A673 (cell line): ENCODE measurements around the gene MTMR3. TPM values are rescaled to one million over a fixed set of nuclear protein-coding genes. Genes with fewer than 3 reads are reported as not detected.
"Not testable (repeated sequence)": the region's sequence is repeated elsewhere in the genome, so short reads cannot be mapped to it uniquely, and the experiment has no call there.

ENCODE experiments used
- BruUV-seq: library from RNA; stranded (reverse); fragments of 400-500 nt; replicated peaks from 2 replicates; lab custom pipeline; 2021; lab: Mats Ljungman, UMichigan
- CTCF ChIA-PET: fragments of 300-600 bp; sonication (Branson Sonifier 250); formaldehyde crosslinking; loops from one replicate; lab custom pipeline; 2022; ENCODE audit warnings: antibody characterized with exemption; lab: Charles Lee
- POLR2A ChIA-PET: fragments of 300-600 bp; sonication (Branson Sonifier 250); formaldehyde crosslinking; loops from one replicate; lab custom pipeline; 2022; ENCODE audit warnings: antibody characterized with exemption; ENCODE audit not compliant: low non-redundant PET; lab: Charles Lee
- DNase-seq: peaks from one replicate; pipeline ENCODE4 v3.0.0-alpha.2; 2015; ENCODE audit warnings: low spot score
- H3K27ac ChIP-seq: fragments of 200-600 bp; sonication (generic); 2 replicates; pipeline ENCODE4 v1.5.1; 2016; ENCODE audit warnings: mixed run types, low read depth, mild to moderate bottlenecking, mixed read lengths, antibody characterized with exemption, low read length; ENCODE audit not compliant: poor library complexity, severe bottlenecking
- H3K27me3 ChIP-seq: fragments of 200-600 bp; sonication (generic); replicated peaks from 2 replicates; pipeline ENCODE4 v1.6.1; 2017; ENCODE audit warnings: mixed run types, low read depth, mild to moderate bottlenecking, mixed read lengths, antibody characterized with exemption, low read length; ENCODE audit not compliant: insufficient read depth, poor library complexity
- H3K36me3 ChIP-seq: fragments of 200-600 bp; sonication (generic); 2 replicates; pipeline ENCODE4 v1.6.1; 2016; ENCODE audit warnings: mixed run types, mild to moderate bottlenecking, mixed read lengths, antibody characterized with exemption, low read length; ENCODE audit not compliant: insufficient read depth, poor library complexity, severe bottlenecking
- H3K4me1 ChIP-seq: fragments of 200-600 bp; sonication (generic); 2 replicates; pipeline ENCODE4 v1.6.1; 2017; ENCODE audit warnings: mixed run types, mild to moderate bottlenecking, mixed read lengths, antibody characterized with exemption, low read length; ENCODE audit not compliant: insufficient read depth, poor library complexity, severe bottlenecking
- H3K4me3 ChIP-seq: fragments of 200-600 bp; sonication (generic); 2 replicates; pipeline ENCODE4 v1.5.1; 2016; ENCODE audit warnings: low read depth, mixed run types, mild to moderate bottlenecking, mixed read lengths, low read length; ENCODE audit not compliant: poor library complexity, severe bottlenecking
- H3K9me3 ChIP-seq: fragments of 200-600 bp; sonication (generic); 2 replicates; pipeline ENCODE4 v1.6.1; 2016; ENCODE audit warnings: mixed run types, low read depth, mild to moderate bottlenecking, mixed read lengths, antibody characterized with exemption, low read length; ENCODE audit not compliant: poor library complexity, severe bottlenecking
- EZH2 ChIP-seq: fragments of 200-600 bp; sonication (generic); IDR thresholded peaks from 2 replicates; pipeline ENCODE4 v1.6.1; 2017; ENCODE audit warnings: borderline replicate concordance, low read depth, mild to moderate bottlenecking, mixed read lengths, antibody characterized with exemption, low read length; ENCODE audit not compliant: poor library complexity, severe bottlenecking
- intact Hi-C: fragments of 100-400 bp; cut with micrococcal nuclease; formaldehyde crosslinking; loops from one replicate; pipeline ENCODE4 v1.10.0; 2022; ENCODE audit not compliant: unreplicated experiment
- total RNA-seq: library from RNA; stranded (reverse); gene quantifications from 2 replicates; pipeline ENCODE4 v1.2.3, GENCODE V29; 2021
- TF ChIP-seq, protein P1 (sequence below): fragments of 300-800, 200-600 bp; sonication (generic); conservative IDR thresholded peaks from 2 replicates; pipeline ENCODE4 v1.5.1; 2017; ENCODE audit warnings: low read depth, mild to moderate bottlenecking, antibody characterized with exemption, low read length, moderate library complexity, mixed read lengths

Gene MTMR3
- total RNA-seq, 1 experiment from 2014 or later = 25.0 TPM

DNA sequence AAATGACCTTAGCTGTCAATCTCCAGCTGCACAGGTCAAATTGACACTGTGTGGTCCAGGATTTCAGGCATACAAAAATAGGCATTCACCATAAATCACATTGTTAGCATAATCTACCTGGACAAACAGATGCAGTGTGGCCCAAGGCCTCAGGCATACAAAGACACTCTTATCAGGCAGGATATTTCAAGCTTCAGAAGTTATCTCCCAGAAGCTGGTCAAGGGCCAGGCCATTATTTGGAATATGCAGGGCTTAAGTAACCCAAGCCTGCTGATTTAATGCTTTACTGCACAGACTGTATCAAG lies 171.7 kb downstream of the MTMR3 start:
- intact Hi-C loops = no loop called here
- no peak overlapping the region for H3K27ac ChIP-seq
- no peak overlapping the region for H3K4me3 ChIP-seq
- no peaks in the 10 kb centered on the region for H3K27me3 ChIP-seq
- H3K9me3 ChIP-seq = no peaks in the 10 kb centered on the region
- CTCF ChIA-PET = no interaction called here
- BruUV-seq = no TSS peak
- H3K36me3 ChIP-seq = no peaks in the 10 kb centered on the region
- DNase-seq = no peak
- TF ChIP-seq EZH2 = no peak
- TF ChIP-seq, protein P1, sequence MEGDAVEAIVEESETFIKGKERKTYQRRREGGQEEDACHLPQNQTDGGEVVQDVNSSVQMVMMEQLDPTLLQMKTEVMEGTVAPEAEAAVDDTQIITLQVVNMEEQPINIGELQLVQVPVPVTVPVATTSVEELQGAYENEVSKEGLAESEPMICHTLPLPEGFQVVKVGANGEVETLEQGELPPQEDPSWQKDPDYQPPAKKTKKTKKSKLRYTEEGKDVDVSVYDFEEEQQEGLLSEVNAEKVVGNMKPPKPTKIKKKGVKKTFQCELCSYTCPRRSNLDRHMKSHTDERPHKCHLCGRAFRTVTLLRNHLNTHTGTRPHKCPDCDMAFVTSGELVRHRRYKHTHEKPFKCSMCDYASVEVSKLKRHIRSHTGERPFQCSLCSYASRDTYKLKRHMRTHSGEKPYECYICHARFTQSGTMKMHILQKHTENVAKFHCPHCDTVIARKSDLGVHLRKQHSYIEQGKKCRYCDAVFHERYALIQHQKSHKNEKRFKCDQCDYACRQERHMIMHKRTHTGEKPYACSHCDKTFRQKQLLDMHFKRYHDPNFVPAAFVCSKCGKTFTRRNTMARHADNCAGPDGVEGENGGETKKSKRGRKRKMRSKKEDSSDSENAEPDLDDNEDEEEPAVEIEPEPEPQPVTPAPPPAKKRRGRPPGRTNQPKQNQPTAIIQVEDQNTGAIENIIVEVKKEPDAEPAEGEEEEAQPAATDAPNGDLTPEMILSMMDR = no peak
- POLR2A ChIA-PET = no interaction called here
- no peaks in the 10 kb centered on the region for H3K4me1 ChIP-seq

- Histone ChIP-seq H3K4me3 (no peak overlapping the region), H3K9me3 (no peaks in the 10 kb centered on the region), H3K27ac (no peak overlapping the region), H3K4me1 (no peaks in the 10 kb centered on the region), H3K27me3 (no peaks in the 10 kb centered on the region), H3K36me3 (no peaks in the 10 kb centered on the region)
- DNase-seq = no peak
- intact Hi-C loops = no loop called here
- BruUV-seq = no TSS peak
- ChIA-PET POLR2A (no interaction called here), CTCF (interaction anchor here (0.6 kb wide), 1 partner anchor 231 kb away, joined by 6 read pairs; no protein-coding TSS in a partner anchor)
- no peak for TF ChIP-seq EZH2
- TF ChIP-seq, protein P1 = no peak
These were observed 173.0 kb downstream of the MTMR3 start for GRCh38 chr22:30056015-30056414.

GRCh38 chr22:30057375-30057774 lies 174.4 kb downstream of the MTMR3 start:
- intact Hi-C loops = no loop called here
- no peaks in the 10 kb centered on the region for H3K36me3 ChIP-seq
- POLR2A ChIA-PET = interaction anchor here (0.5 kb wide), 1 partner anchor 1851 kb away, joined by 13 read pairs; no protein-coding TSS in a partner anchor
- no peaks in the 10 kb centered on the region for H3K27me3 ChIP-seq
- no peaks in the 10 kb centered on the region for H3K4me1 ChIP-seq
- H3K4me3 ChIP-seq = no peak overlapping the region
- no TSS peak for BruUV-seq
- H3K27ac ChIP-seq = no peak overlapping the region
- no peak for DNase-seq
- TF ChIP-seq, protein P1 = no peak
- no peak for TF ChIP-seq EZH2
- CTCF ChIA-PET = no interaction called here
- H3K9me3 ChIP-seq = no peaks in the 10 kb centered on the region

GRCh38 chr22:30059346-30060020 lies 176.5 kb downstream of the MTMR3 start:
- H3K36me3 ChIP-seq, H3K27ac ChIP-seq, H3K4me3 ChIP-seq, H3K9me3 ChIP-seq, H3K27me3 ChIP-seq, BruUV-seq, intact Hi-C loops, POLR2A ChIA-PET, DNase-seq, H3K4me1 ChIP-seq, CTCF ChIA-PET: not testable (repeated sequence)

DNA sequence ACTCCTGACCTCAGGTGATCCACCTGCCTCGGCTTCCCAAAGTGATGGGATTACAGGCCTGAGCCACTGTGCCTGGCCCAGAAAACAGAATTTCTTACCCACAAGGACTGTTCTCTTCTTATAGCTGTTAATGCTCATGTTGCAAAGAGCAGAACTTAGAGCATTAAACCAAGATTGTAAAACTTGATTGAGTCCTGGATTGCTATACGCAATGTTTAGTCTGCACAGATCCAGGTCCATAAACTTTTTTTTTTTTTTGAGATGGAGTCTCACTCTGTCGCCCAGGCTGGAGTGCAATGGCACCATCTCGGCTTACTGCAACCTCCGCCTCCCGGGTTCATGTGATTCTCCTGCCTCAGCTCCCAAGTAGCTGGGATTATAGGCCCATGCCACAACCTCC lies 178.1 kb downstream of the MTMR3 start:
- POLR2A ChIA-PET, BruUV-seq, DNase-seq, H3K27ac ChIP-seq, H3K27me3 ChIP-seq, H3K4me1 ChIP-seq, H3K36me3 ChIP-seq, H3K9me3 ChIP-seq, H3K4me3 ChIP-seq, intact Hi-C loops: not testable (repeated sequence)
- CTCF ChIA-PET = interaction anchor here (0.7 kb wide), 1 partner anchor 149 kb away, joined by 4 read pairs; no protein-coding TSS in a partner anchor
